OCI-M1 (cell line): ENCODE data around the gene BOC.

ENCODE experiments used
- DNase-seq: peaks from one replicate; lab custom pipeline; 2025; lab: John Stamatoyannopoulos, UW

The BOC gene

DNA sequence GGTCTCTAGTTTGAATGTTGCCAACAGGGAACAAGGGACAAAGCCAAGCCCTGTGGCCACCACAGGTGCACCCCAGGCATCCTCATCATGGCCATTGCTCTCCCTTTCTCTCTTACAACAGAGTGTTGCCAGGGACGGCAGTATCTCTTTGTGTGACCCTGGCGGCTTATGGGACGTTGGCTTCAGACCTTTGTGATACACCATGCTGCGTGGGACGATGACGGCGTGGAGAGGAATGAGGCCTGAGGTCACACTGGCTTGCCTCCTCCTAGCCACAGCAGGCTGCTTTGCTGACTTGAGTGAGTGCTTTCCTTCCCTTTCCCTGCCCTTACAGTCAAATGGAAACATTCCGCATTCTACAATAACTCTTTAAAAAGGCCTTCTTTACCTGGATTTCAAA is 38.2 kb downstream of the BOC start:
- no peak for DNase-seq

DNA sequence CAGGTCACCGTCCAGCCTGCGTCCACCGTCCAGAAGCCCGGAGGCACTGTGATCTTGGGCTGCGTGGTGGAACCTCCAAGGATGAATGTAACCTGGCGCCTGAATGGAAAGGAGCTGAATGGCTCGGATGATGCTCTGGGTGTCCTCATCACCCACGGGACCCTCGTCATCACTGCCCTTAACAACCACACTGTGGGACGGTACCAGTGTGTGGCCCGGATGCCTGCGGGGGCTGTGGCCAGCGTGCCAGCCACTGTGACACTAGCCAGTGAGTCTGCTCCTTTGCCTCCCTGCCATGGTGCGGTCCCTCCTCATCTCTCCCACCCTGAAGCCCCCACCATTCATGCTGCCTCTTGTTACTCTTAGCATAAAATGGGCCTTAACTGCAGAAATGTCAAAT is 39.2 kb downstream of the BOC start:
- DNase-seq = no peak

DNA sequence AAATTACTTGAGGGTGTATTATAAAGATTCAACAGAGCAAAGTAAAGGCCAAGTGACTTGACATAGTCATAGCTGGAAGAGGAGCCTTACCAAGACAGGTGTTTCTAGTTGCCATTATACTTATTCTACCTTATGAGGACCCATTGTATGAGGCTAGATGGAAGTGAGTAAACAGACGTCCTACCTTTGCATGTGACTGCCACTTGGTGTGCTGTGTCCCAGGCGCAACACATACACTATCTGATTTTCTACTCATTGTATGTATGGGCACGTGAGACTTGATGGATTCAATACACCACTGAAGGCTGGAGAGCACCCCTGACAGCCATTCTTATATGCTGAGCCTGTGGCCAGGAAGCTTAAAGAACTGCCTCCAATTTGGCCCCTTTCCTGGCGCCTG is 40.5 kb downstream of the BOC start:
- DNase-seq = no peak

DNA sequence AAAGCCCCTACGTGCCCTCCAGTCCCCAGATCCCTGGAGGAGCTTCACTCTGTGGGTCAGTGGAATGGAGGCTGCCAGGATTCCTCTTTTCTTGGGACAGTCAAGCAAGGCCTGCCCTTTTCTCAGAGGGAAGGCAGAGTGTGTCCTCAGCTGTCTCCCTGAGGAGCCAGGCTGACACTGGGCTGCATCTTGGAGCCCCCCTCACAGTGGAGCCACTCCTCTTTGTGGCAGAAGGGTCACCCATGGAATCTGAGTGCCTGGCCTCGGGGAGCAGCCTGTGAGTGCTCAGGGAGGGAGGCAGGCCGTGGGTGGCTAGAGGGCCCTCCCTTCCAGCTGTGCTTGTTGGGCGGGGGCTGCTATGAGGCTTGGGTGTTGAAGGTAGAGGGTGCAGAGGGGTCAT is 41.2 kb downstream of the BOC start:
- no peak for DNase-seq

DNA sequence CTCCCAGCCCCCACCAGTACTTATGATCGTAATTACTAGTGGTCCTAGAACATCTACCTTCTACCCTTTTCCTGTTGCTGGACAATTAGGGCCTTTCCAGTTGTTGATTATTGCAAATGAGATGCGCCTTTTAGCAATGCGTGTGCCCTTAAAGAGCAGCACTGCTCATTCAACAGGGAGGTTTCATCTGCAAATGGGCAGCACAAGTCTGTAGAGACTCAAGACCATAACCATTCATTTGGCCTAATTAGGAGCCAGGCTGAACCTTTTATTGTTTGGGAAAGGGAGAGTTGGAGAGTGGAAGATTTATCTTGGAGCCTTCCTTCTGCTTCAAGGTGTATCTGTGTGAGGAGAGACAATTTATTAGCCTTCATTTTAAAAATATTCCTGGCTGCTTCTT is 42.3 kb downstream of the BOC start:
- no peak for DNase-seq

DNA sequence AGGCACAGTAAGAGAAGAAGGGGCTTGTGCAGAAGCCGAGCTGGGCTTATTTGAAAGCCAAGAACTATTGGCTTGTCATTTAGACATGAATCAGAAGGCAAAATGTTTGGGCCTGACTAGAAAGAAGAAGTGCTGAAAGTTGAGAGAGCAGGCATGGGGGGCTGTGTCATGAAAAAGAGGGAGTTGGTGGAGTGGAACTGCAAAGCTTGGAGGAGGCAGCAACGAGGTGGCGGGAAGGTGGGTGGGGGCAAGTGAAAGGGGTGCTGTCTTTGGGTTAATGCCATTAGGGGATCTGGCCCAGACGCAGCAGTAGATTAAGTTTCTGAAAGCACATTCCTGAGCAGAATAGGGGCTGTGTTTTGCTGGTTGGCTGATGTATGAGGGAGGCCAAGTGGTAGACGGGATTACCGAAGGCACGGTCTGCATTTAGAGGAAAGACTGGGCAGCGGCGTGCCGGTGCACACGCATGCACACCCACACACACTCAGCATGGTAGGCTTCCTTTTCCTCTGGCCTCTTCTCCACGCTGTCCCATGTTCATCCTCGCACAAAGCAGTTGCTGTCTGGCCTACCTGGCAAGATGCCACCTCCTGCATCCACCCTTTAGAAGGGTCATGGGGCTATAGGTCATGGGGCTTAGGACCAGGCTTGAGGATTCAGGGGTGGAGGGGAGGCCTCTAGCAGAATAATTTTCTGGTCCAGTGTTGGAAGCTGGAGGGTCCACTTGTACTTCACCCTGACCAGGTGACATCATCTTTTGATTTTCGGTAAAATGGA is 43.0 kb downstream of the BOC start:
- DNase-seq = no peak

DNA sequence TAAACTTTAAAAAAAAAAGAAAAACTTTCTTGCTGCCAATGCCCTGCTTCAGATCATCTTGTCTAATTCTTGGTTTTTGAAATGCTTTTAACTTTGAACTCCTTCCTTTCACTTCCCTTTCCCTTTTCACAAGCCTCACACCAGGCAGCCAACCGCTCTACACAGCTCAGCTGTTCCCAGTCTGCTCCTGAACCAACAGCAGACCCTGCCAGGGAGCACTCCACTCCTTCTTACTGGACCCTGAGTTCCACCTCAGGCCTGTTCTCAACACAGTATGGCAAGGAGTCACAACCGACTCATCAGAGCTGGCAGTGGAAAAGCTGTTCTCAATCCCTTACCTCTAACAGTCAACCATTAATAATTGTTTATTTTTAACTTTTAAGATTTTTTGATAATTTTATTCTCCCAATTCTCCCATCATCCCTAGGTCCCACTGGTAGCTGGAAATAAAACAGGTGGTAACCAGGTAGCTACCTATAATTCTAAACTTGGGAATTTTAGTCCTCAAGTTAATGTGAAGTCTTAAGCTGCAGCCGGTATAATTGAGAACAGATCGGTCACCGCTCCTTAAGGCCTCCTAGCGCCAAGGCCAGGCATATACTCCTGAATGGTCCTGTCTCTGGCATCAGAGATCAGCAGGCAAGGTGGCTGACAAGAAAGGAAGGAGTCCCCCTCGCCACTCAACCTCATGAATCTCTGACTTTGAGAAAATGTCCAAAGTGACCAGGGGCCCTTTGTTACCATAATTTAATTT is 43.9 kb downstream of the BOC start:
- no peak for DNase-seq

DNA sequence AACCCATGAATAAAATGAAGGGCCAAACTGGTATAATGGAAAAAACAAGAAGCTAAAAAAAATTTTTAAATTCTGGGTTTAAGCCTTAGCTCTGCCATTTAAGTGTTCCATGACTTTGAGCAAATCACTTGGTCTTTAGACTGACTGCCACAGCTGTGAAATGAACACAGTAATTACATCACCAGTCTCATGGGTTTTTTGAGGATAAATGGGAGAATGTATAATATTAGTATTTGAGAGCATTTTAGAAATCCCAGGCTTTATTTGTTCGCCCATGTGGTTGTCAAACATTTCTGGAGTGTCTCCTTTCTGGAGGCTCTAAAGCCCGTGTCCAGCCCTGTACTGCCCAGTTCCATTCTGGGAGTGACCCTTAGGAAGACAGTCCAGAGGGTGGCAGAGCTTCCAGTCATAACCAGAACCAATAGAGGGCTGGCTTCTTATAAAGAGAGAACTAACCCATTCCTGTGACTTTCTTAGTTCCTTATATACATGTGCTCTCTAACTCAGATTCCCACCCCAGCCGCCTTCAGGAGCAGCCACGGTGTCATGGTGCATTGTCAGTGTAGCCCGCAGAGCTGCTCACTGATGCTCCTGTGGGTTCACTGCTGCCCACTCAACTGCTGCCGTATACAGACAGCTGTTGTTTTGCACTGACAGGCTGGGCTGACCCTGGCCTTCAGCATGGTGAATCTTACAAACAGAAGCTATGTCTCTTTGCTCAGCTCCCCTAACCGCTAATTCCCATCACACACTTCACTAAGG is 44.7 kb downstream of the BOC start:
- DNase-seq = no peak

DNA sequence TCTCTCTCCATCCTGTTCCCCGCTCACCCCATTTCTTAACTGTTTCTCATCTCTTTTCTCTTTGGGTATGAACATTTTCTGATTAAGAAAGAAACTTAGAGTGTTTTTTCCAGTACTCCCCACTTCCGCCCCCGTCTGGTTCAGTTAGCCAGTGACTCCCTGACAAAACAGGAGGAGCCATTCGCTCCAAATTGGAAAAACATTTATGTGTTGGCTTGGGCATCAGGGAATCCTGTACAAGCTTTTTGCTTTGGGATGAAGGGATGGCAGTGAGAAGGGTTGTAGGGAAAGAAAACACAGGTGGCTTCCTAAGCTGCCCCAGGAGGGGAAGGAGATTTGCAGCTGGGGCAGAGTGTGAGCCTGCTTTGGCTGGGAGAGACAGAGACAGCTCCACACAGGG is 47.0 kb downstream of the BOC start:
- no peak for DNase-seq

DNA sequence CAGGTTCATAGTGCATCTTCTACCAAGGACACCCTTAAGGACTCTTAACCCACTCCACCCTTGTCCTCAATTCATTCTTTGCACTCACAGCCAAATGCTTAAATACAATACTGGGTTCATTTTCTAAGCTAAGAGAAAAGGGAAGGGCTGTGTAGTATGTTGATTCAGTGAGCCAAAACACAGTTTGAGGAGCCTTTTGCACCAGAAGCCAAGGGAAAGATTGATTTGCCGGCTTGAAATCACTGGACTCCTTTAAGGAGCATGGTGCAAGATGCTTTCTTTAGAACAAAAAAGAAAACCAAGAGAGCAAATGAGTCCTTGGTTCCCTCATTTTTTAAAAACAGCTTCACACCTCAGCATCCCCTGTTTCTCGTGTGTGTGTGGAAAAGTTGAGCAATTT is 47.8 kb downstream of the BOC start:
- DNase-seq = no peak

DNA sequence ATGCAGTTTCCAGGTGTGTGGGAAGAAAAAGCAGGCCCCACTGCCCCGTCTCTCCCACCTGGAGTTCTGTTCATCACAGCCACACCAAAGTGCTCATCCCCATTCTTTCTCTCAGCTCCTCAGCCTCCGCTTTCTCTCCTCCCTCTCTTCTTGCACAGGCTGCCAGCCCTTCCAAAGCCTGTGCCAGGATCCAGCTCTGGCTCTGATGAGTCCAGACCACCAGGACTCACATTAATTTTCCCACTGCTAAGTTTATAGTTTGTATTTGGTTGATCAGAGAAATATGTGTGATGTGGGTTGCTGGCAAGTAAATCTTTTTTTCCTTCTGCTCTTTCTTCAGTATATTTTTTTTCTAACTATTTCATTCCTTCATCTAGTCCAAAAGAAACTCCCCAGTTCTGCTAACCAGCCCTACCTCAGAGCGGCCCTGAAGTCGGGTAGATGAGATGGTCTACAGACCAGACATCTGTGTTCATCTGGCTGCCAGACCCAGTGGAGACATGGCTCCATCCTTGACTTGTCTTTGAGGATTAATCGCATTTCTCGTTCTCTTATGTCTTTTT is 49.8 kb downstream of the BOC start:
- DNase-seq = no peak

DNA sequence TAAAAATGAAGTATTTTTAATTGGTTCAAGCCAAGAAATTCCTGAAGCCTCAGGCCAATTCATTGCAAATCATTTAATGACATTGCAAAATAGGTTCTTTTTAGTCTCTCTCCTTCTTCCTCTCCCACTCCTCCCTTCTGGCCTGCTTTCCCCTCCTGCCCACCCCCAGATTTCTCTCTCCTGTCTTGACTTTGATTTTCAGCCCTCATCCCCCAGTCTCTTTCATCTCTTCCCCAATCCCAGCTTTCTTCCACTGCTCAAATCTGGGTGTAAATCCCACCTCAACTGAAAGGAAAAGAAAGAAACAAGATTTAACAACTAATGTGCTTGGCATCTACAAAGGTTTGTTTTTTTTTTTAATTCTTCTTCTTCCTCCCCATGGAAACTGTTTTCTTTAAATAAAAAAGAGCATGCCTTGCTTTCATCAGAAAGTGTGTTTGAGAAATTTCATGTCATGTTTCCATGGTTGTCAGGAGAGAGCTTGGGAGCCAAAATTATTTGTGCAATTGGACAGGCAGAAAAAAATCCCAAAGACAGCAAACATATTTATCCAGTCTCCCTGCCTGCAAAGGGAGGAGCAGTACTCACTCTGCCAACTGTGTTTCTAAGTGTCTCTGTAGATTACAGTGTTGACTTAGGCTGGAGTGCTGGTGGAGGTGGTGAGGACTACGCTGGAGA is 50.4 kb downstream of the BOC start:
- DNase-seq = no peak

DNA sequence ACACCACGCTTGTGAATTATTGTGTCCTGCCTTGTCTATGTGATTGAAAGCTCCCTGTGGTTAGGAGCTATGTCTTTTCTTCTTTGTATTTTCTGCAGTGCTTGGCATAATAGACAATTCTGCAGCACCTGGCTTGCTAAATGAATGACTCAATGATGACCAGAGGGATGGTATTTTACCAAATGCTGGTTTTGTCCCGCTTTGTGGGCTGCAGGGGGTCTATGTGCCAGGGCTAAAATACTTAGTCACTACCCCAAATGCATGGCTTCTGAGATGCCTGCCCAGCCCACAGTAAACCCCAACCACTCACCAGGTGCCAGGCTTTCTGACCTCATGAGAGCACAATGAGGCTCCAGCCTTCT is 50.9 kb downstream of the BOC start:
- DNase-seq = no peak

DNA sequence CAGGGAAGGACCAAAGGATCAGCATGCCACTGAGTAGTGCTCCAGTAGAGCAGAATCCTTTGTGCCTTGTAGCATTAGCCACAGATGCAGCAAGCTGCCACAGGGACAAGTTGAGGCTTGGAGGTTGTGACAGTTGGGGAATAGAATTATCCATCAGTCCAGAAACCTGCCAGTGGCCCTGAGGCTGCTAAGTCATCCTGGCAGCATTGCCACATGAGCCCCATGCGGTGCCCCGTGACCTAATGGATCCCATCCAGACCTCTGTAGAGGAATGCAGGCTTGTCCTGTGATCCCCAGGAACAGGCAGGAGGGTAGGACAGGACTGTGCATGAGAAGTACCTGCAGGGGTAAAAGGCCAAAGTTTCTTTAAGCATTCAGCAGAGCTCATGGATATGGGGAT is 51.7 kb downstream of the BOC start:
- no peak for DNase-seq

DNA sequence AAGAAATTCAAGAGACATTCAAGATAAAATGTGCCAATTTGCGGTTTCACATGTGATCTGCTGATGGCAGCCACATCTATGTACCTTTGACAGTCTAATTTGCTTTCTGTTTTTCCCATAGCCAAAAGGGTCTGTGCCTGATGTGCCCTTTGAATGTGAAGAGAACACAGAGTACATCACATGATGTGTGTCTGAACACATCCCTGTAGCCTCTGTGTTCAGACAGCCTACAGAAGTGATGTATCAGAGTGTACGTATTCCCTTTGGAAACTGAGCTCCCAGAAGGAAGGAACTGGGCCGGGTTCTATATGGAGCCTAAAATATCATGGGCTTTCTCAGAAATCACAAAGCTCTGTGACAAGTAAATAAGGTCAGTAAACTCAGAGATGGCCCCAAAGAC is 52.4 kb downstream of the BOC start:
- no peak for DNase-seq

DNA sequence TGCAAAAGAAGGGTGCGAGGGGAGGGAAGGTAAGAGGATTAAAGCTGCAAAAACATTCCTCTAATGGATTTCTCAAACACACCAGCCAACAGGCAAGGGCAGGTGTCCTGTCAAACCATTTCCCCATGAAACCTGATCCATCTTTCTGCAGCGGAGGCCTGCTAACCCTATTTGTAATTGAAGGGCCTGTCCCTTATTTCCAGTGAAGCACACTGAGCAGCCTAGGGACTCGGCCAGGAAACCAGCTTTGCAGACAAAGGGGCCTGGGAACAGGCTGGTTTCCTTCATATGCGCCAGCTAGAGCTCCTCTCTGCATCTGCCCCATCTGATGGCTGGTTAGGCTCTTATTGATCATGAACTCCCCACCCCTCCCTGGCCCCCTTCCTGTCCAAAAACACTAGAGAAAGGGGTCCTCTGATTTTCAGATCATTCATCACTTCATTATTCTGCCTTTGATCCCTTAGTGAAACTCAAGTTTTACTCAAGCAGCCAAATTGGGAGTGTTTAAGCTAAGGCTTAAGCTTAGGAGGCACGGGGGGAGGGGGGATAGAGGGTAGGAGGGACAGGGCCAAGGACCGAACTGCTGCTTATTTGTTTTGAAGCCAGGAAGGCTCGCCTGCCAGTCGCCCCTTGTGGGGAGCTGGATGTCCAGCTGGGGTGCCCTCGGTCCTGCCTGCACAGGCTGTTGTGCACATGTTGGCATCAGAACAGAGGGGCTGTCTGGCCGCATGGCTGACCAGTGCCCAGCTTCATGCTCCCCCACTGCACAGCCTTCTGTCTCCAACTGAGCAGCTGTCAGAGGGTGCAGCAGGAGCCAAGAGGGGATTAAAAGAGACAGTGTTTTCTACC is 53.1 kb downstream of the BOC start:
- DNase-seq = no peak

DNA sequence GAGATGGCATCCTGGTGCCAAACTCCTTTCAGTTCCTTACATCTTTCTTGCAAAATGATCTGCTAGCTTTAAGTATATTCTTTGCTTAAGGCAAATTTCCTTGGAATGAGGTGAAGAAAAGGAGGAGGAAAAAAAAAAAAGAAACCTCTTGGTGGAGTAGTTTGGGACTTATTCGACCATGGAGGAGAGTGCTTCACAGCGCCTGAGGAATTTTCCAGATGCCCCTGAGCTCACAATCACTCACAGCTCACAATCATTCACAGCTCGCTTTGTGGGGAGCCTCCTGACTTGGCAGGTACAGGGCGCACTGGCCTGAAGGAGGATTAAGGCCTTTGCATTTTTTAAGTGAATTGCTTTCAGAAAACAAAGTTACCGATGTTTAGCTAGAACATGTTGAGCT is 53.9 kb downstream of the BOC start:
- no peak for DNase-seq

DNA sequence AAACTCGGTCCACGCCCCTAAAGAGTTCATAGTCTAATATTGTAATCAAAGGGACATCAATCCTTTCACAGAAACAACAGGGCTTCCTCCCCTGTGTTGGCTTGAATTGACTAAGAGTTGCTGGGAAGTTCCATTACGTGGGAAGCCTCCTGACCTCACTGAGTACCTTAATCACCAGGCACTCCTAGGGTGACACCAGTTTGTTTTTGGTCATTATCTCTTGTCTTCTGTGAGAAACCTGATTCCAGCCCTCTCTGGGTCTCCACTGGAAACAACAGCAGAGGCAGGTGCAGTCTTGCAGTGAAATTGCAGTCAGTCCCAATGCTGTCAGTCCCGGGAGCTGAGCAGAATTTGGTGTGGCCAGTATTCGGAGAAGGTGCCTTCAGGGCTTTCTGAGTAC is 55.4 kb downstream of the BOC start:
- DNase-seq = no peak

DNA sequence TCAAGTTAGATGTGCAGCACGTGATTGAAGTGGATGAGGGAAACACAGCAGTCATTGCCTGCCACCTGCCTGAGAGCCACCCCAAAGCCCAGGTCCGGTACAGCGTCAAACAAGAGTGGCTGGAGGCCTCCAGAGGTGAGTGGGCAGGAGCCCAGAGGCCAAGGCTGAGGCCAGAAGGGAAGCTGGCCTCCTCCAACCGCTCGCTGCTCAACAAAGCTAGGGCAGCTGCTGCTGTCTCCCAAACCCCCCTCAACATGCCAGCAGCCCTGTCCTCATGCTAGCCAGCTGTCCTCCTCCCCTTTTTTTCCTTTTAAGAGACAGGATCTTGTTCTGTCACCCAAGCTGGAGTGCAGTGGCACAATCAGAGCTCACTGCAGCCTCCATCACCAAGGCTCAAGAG is 57.0 kb downstream of the BOC start:
- DNase-seq = no peak

DNA sequence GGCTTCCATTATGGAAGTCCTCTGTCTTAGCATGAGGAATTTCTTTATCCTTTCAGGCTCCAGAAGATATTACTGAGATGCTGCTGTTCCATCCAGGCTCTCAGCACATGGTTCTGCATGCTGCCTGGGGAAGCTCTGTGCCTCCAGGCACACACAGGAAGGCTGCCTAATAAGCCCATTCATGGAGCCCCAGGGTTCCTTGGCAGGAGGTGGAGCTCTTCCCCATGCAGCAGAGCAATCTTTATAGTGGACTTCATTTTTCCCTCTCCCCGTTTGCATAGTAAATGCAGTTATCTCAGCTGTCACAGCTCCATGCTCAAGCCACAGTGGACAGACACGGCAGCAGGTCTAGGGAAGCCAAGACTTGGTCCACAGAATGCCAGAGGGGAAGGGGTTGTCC is 57.6 kb downstream of the BOC start:
- DNase-seq = no peak

DNA sequence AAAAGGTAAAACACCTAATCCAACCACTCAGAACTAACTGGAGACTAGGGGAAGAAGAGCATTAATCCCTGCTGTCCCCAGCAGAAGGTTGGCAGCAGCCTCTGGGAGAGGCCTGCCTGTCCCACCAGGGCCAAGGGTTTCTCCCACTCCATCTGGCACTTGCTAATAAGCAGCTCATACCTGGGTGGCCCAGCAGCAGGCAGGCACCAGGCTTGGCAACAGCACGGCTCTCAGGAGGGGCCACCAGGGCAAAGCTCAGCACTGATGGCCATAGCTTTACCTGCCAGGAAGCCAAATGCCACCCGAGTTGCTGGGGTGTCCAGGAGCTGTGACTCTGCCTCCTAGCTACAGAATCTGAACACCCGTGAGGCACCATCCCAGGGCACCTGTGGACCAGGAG is 58.3 kb downstream of the BOC start:
- no peak for DNase-seq
